Testis (tissue), 2 donors: ENCODE data around the gene IL17F.

Source experiments
- CTCF ChIP-seq, 3 experiments: fragments of 450-650 bp in 2 of 3; fragments of 200-600 bp in 1 of 3; sonication (generic) in 1 of 3; IDR thresholded peaks; one replicate each; pipeline ENCODE4 v1.5.1; 2016 to 2019; ENCODE audit warnings: antibody characterized with exemption in 3 of 3, mild to moderate bottlenecking in 2 of 3, moderate library complexity in 1 of 3
- POLR2A ChIP-seq: fragments of 450-650 bp; IDR thresholded peaks from one replicate; pipeline ENCODE4 v1.6.1; 2017; ENCODE audit warnings: antibody characterized with exemption, mild to moderate bottlenecking, moderate library complexity

DNA sequence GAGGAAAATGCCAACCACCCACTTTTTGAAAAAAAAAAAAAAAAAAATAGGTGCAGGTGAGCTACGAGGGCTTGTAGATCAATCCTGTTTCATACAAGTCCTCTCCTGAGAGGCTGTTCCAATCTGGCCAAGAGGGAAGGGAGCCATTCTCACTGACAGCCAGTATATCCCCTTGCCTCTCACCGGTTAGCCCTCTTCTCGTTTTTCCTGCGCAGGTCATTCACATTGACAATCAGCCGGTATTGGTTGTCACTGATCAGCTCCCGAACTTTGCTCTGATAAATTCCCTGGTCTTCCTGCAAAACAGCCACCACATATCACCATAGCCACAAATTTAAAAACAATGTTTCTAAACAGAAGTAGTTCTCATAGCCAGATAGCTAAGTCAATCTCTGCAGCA is 38.8 kb upstream of the IL17F start:
- TF ChIP-seq POLR2A: no peak
- no peak for TF ChIP-seq CTCF (IDR thresholded peaks at IDR 0.05)
